Amniotic stem cell (primary cell): ENCODE measurements around the gene KCNQ2.

Experiments used
- DNase-seq: peaks from one replicate; lab custom pipeline; 2025; lab: John Stamatoyannopoulos, UW

KCNQ2 gene

GRCh38 chr20:63369024-63369530 is 103.4 kb downstream of the KCNQ2 start:
- DNase-seq = no peak

- no peak for DNase-seq
Measured at GRCh38 chr20:63368151-63368550, 104.3 kb downstream of the KCNQ2 start.

- no peak for DNase-seq
Measured at GRCh38 chr20:63367446-63368055, 104.9 kb downstream of the KCNQ2 start.

GRCh38 chr20:63366390-63367365 is 105.8 kb downstream of the KCNQ2 start:
- DNase-seq = no peak

- no peak for DNase-seq
Measured at GRCh38 chr20:63365601-63366389, 106.7 kb downstream of the KCNQ2 start.

GRCh38 chr20:63364801-63365585 is 107.5 kb downstream of the KCNQ2 start:
- no peak for DNase-seq

GRCh38 chr20:63363981-63364561 is 108.4 kb downstream of the KCNQ2 start:
- DNase-seq = no peak

- DNase-seq = no peak
Measured at GRCh38 chr20:63363013-63363957, 109.2 kb downstream of the KCNQ2 start.

GRCh38 chr20:63362436-63363009 is 109.9 kb downstream of the KCNQ2 start:
- DNase-seq = no peak

- no peak for DNase-seq
Measured at GRCh38 chr20:63361519-63362435, 110.7 kb downstream of the KCNQ2 start.

GRCh38 chr20:63360850-63361518 is 111.5 kb downstream of the KCNQ2 start, which contains the start of gene CHRNA4:
CHRNA4 (minus strand) TSS chr20:63361349; CDS start chr20:63361165, 184 bp downstream.
- DNase-seq = no peak

GRCh38 chr20:63359937-63360849 is 112.3 kb downstream of the KCNQ2 start:
- no peak for DNase-seq

GRCh38 chr20:63359164-63359934 is 113.1 kb downstream of the KCNQ2 start:
- no peak for DNase-seq

- no peak for DNase-seq
Measured at GRCh38 chr20:63357921-63358905, 114.2 kb downstream of the KCNQ2 start.
